Left forelimb (tissue), 1 donor: ENCODE measurements around the gene CCDC18.
"Not testable (repeated sequence)": the region's sequence is repeated elsewhere in the genome, so short reads cannot be mapped to it uniquely, and the experiment has no call there.

Source experiments
- DNase-seq: peaks from one replicate; pipeline ENCODE4 v3.0.0-alpha.2; 2018; ENCODE audit warnings: low spot score

Gene CCDC18

GRCh38 chr1:93180723-93181613 is at the start of gene CCDC18:
Gene CCDC18 (plus strand): TSS chr1:93180724. CDS start chr1:93183362, 2,638 bp downstream.
- no peak for DNase-seq

GRCh38 chr1:93132638-93133037 is 47.9 kb upstream of the CCDC18 start:
- DNase-seq: no peak

- DNase-seq: no peak
Measured at GRCh38 chr1:93136445-93136844, 44.1 kb upstream of the CCDC18 start.

GRCh38 chr1:93137604-93138292 is 42.8 kb upstream of the CCDC18 start:
- no peak for DNase-seq

GRCh38 chr1:93140106-93140505 is 40.4 kb upstream of the CCDC18 start:
- no peak for DNase-seq

- DNase-seq: no peak
Measured at GRCh38 chr1:93142161-93142560, 38.4 kb upstream of the CCDC18 start.

GRCh38 chr1:93143136-93143535 is 37.4 kb upstream of the CCDC18 start:
- DNase-seq: no peak

- no peak for DNase-seq
Measured at GRCh38 chr1:93143769-93144168, 36.8 kb upstream of the CCDC18 start.

GRCh38 chr1:93148001-93148400 is 32.5 kb upstream of the CCDC18 start:
- no peak for DNase-seq

- DNase-seq: no peak
Measured at GRCh38 chr1:93150729-93151128, 29.8 kb upstream of the CCDC18 start.

GRCh38 chr1:93151474-93151873 is 29.1 kb upstream of the CCDC18 start:
- no peak for DNase-seq

GRCh38 chr1:93152835-93153234 is 27.7 kb upstream of the CCDC18 start:
- DNase-seq: no peak

GRCh38 chr1:93154898-93155297 is 25.6 kb upstream of the CCDC18 start:
- no peak for DNase-seq

- DNase-seq: no peak
Measured at GRCh38 chr1:93155335-93155734, 25.2 kb upstream of the CCDC18 start.

GRCh38 chr1:93159337-93159736 is 21.2 kb upstream of the CCDC18 start:
- no peak for DNase-seq

- not testable (repeated sequence) for DNase-seq
Measured at GRCh38 chr1:93163314-93163713, 17.2 kb upstream of the CCDC18 start.

GRCh38 chr1:93164816-93165215 is 15.7 kb upstream of the CCDC18 start:
- DNase-seq: no peak

- DNase-seq: not testable (repeated sequence)
Measured at GRCh38 chr1:93165895-93166294, 14.6 kb upstream of the CCDC18 start.

GRCh38 chr1:93167006-93167405 is 13.5 kb upstream of the CCDC18 start:
- DNase-seq: no peak

GRCh38 chr1:93170141-93170678 is 10.3 kb upstream of the CCDC18 start:
- DNase-seq: not testable (repeated sequence)

- no peak for DNase-seq
Measured at GRCh38 chr1:93171549-93172034, 8.9 kb upstream of the CCDC18 start.

- no peak for DNase-seq
Measured at GRCh38 chr1:93172778-93173177, 7.7 kb upstream of the CCDC18 start.

GRCh38 chr1:93174638-93175037 is 5.9 kb upstream of the CCDC18 start:
- DNase-seq: not testable (repeated sequence)
